H9 (cell line): Measurements from ENCODE around the gene ZNF365. TPM values are rescaled to one million over a fixed set of nuclear protein-coding genes. Genes with fewer than 3 reads are reported as not detected.

ENCODE experiments used
- DNase-seq: peaks from one replicate; pipeline ENCODE4 v3.0.0-alpha.2; 2017
- H2AFZ ChIP-seq: one replicate; pipeline ENCODE4 v1.6.1; 2013; ENCODE audit warnings: mild to moderate bottlenecking, low read length, control low read depth, moderate library complexity
- H2AK5ac ChIP-seq: 2 replicates; pipeline ENCODE4 v1.6.1; 2013; ENCODE audit warnings: low read length, control low read depth, mixed read lengths; ENCODE audit not compliant: insufficient read length
- H2BK120ac ChIP-seq: one replicate; pipeline ENCODE4 v1.6.1; 2013; ENCODE audit warnings: low read depth, mild to moderate bottlenecking, low read length, control low read depth, inconsistent platforms; ENCODE audit not compliant: poor library complexity, severe bottlenecking
- H2BK12ac ChIP-seq: 2 replicates; pipeline ENCODE4 v1.6.1; 2013; ENCODE audit warnings: low read length, control low read depth, mixed read lengths, low read depth; ENCODE audit not compliant: insufficient read length
- H2BK15ac ChIP-seq: 2 replicates; pipeline ENCODE4 v1.6.1; 2013; ENCODE audit warnings: low read depth, low read length, control low read depth
- H2BK20ac ChIP-seq: one replicate; pipeline ENCODE4 v1.6.1; 2013; ENCODE audit warnings: low read depth, mild to moderate bottlenecking, low read length, control low read depth, inconsistent platforms; ENCODE audit not compliant: poor library complexity, severe bottlenecking
- H2BK5ac ChIP-seq: 2 replicates; pipeline ENCODE4 v1.6.1; 2013; ENCODE audit warnings: low read length, control low read depth, mixed read lengths; ENCODE audit not compliant: insufficient read length
- H3K14ac ChIP-seq: 2 replicates; pipeline ENCODE4 v1.6.1; 2013; ENCODE audit warnings: low read length, control low read depth; ENCODE audit not compliant: insufficient read depth
- H3K18ac ChIP-seq: 2 replicates; pipeline ENCODE4 v1.6.1; 2013; ENCODE audit warnings: low read depth, mild to moderate bottlenecking, mixed read lengths, low read length, control low read depth; ENCODE audit not compliant: insufficient read length
- H3K23ac ChIP-seq: 2 replicates; pipeline ENCODE4 v1.6.1; 2013; ENCODE audit warnings: low read length, control low read depth, mixed read lengths, low read depth; ENCODE audit not compliant: insufficient read length
- H3K23me2 ChIP-seq: 2 replicates; pipeline ENCODE4 v1.6.1; 2013; ENCODE audit warnings: low read depth, mild to moderate bottlenecking, mixed read lengths, low read length, control low read depth; ENCODE audit not compliant: insufficient read length, poor library complexity, severe bottlenecking
- H3K27ac ChIP-seq: 2 replicates; pipeline ENCODE4 v1.5.1; 2013; ENCODE audit warnings: low read length, control low read depth, mixed read lengths, low read depth; ENCODE audit not compliant: insufficient read length
- H3K27me3 ChIP-seq: 2 replicates; pipeline ENCODE4 v1.6.1; 2013; ENCODE audit warnings: low read length, control low read depth, inconsistent platforms; ENCODE audit not compliant: insufficient read depth
- H3K4ac ChIP-seq: 2 replicates; pipeline ENCODE4 v1.6.1; 2013; ENCODE audit warnings: low read depth, mild to moderate bottlenecking, control low read depth, inconsistent platforms, low read length, moderate library complexity
- H3K4me1 ChIP-seq: 2 replicates; pipeline ENCODE4 v1.6.1; 2013; ENCODE audit warnings: low read length, control low read depth, inconsistent platforms; ENCODE audit not compliant: insufficient read depth
- H3K4me2 ChIP-seq: 2 replicates; pipeline ENCODE4 v1.6.1; 2013; ENCODE audit warnings: low read length, control low read depth, mixed read lengths; ENCODE audit not compliant: insufficient read length, insufficient read depth
- H3K56ac ChIP-seq: 2 replicates; pipeline ENCODE4 v1.6.1; 2013; ENCODE audit warnings: low read depth, mild to moderate bottlenecking, mixed read lengths, low read length, control low read depth; ENCODE audit not compliant: insufficient read length
- H3K79me1 ChIP-seq: 2 replicates; pipeline ENCODE4 v1.6.1; 2013; ENCODE audit warnings: low read depth, mild to moderate bottlenecking, moderate library complexity, low read length, control low read depth, inconsistent platforms; ENCODE audit not compliant: insufficient read depth, poor library complexity, severe bottlenecking
- H3K79me2 ChIP-seq: 2 replicates; pipeline ENCODE4 v1.6.1; 2013; ENCODE audit warnings: low read length, control low read depth, inconsistent platforms; ENCODE audit not compliant: insufficient read depth
- H3K9ac ChIP-seq: 2 replicates; pipeline ENCODE4 v1.6.1; 2013; ENCODE audit warnings: low read length, control low read depth, mixed read lengths; ENCODE audit not compliant: insufficient read length; ENCODE audit errors: extremely low read depth
- H3K9me3 ChIP-seq: one replicate; pipeline ENCODE4 v1.6.1; 2013; ENCODE audit warnings: low read depth, low read length, inconsistent platforms; ENCODE audit not compliant: control insufficient read depth
- H3T11ph ChIP-seq: one replicate; pipeline ENCODE4 v1.6.1; 2013; ENCODE audit warnings: mild to moderate bottlenecking, low read length, control low read depth, inconsistent platforms
- H4K20me1 ChIP-seq: one replicate; pipeline ENCODE4 v1.6.1; 2013; ENCODE audit not compliant: control insufficient read depth, insufficient read length, insufficient read depth
- H4K5ac ChIP-seq: 2 replicates; pipeline ENCODE4 v1.6.1; 2013; ENCODE audit warnings: low read depth, mild to moderate bottlenecking, mixed read lengths, low read length, control low read depth; ENCODE audit not compliant: insufficient read length
- H4K8ac ChIP-seq: replicated peaks from 2 replicates; pipeline ENCODE4 v1.6.1; 2013; ENCODE audit warnings: low read length, control low read depth, mixed read lengths, low read depth; ENCODE audit not compliant: insufficient read length
- H4K91ac ChIP-seq: 2 replicates; pipeline ENCODE4 v1.6.1; 2013; ENCODE audit warnings: low read depth, mild to moderate bottlenecking, moderate library complexity, mixed read lengths, low read length, control low read depth; ENCODE audit not compliant: insufficient read length
- H3K27ac Mint-ChIP-seq, 3 experiments: 2 replicates in 2 of 3; 3 replicates in 1 of 3; pipeline ENCODE4 v1.8.0; 2020 to 2021; ENCODE audit warnings: mixed read lengths in 3 of 3, mild to moderate bottlenecking in 1 of 3, moderate library complexity in 1 of 3
- H3K27me3 Mint-ChIP-seq: 2 replicates; pipeline ENCODE4 v1.8.0; 2021; ENCODE audit warnings: low read depth, mild to moderate bottlenecking, moderate library complexity, mixed read lengths
- H3K36me3 Mint-ChIP-seq, 3 experiments: 2 replicates in 2 of 3; 3 replicates in 1 of 3; pipeline ENCODE4 v1.8.0; 2020 to 2021; ENCODE audit warnings: low read depth in 3 of 3, mixed read lengths in 3 of 3; ENCODE audit not compliant: insufficient read depth in 1 of 3
- H3K4me1 Mint-ChIP-seq, 2 experiments: 2 replicates each; pipeline ENCODE4 v1.8.0; 2020; ENCODE audit warnings: mixed read lengths in 2 of 2
- H3K4me3 Mint-ChIP-seq, 2 experiments: 2 replicates in 1 of 2; 3 replicates in 1 of 2; pipeline ENCODE4 v1.8.0; 2020 to 2021; ENCODE audit warnings: mild to moderate bottlenecking in 2 of 2, mixed read lengths in 2 of 2, moderate library complexity in 1 of 2
- H3K9me3 Mint-ChIP-seq, 2 experiments: 2 replicates in 1 of 2; 3 replicates in 1 of 2; pipeline ENCODE4 v1.8.0; 2020; ENCODE audit warnings: mild to moderate bottlenecking in 2 of 2, mixed read lengths in 2 of 2, moderate library complexity in 1 of 2
- total RNA-seq: library from RNA; stranded (reverse); gene quantifications from 2 replicates; pipeline ENCODE4 v1.2.1, GENCODE V29; 2021
- TF ChIP-seq, protein P1 (sequence below): fragments of 200-600 bp; sonication (generic); conservative IDR thresholded peaks from 3 replicates; pipeline ENCODE4 v1.8.0; 2021; ENCODE audit warnings: antibody characterized with exemption, mild to moderate bottlenecking

ZNF365 gene
- total RNA-seq, 1 experiment from 2014 or later: 0.59 TPM

DNA sequence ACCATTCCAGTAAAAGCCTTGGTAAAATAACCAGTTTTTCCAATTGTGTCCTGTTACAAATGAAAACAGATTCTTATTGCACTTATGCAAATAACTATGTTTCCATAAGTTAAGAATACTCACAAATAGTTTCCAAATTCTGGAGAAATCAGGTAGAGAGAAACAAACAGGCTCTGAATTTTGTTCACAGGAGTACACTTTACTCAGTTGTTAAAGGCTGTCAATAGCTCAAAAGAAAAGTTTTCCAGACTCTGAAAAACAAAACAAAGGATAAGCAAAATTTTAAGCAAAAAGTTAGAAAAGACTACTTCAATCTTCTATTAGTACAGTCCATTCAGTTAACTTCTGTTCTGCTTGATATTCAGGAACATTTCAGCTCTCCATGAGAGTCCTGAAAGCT is 32.8 kb upstream of the ZNF365 start:
- H3K23ac ChIP-seq: no peak overlapping the region
- H3K18ac ChIP-seq: no peak overlapping the region
- no peaks in the 10 kb centered on the region for H3K23me2 ChIP-seq
- no peak overlapping the region for H4K91ac ChIP-seq
- no peak overlapping the region for H2BK20ac ChIP-seq
- peaks cover 5% of the 10 kb centered on the region for H3K9me3 ChIP-seq
- no peak overlapping the region for H2BK120ac ChIP-seq
- no peak overlapping the region for H2AK5ac ChIP-seq
- no peaks in the 10 kb centered on the region; the same call in 1 of the 2 replicates for H3K27me3 Mint-ChIP-seq
- DNase-seq: no peak
- no peak overlapping the region for H3K4me3 Mint-ChIP-seq
- peaks cover 9 to 42% (median 24%) of the 10 kb centered on the region in 3 experiments for H3K36me3 Mint-ChIP-seq
- TF ChIP-seq, protein P1, sequence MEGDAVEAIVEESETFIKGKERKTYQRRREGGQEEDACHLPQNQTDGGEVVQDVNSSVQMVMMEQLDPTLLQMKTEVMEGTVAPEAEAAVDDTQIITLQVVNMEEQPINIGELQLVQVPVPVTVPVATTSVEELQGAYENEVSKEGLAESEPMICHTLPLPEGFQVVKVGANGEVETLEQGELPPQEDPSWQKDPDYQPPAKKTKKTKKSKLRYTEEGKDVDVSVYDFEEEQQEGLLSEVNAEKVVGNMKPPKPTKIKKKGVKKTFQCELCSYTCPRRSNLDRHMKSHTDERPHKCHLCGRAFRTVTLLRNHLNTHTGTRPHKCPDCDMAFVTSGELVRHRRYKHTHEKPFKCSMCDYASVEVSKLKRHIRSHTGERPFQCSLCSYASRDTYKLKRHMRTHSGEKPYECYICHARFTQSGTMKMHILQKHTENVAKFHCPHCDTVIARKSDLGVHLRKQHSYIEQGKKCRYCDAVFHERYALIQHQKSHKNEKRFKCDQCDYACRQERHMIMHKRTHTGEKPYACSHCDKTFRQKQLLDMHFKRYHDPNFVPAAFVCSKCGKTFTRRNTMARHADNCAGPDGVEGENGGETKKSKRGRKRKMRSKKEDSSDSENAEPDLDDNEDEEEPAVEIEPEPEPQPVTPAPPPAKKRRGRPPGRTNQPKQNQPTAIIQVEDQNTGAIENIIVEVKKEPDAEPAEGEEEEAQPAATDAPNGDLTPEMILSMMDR: no peak
- H3K9ac ChIP-seq: no peak overlapping the region
- H3K4me1 ChIP-seq: no peaks in the 10 kb centered on the region
- no peak overlapping the region for H3K56ac ChIP-seq
- no peak overlapping the region for H2AFZ ChIP-seq
- H3K4me1 Mint-ChIP-seq: no peaks in the 10 kb centered on the region
- no peaks in the 10 kb centered on the region for H3K79me1 ChIP-seq
- no peaks in the 10 kb centered on the region for H3K79me2 ChIP-seq
- no peak overlapping the region for H3K27ac Mint-ChIP-seq
- no peak overlapping the region for H3K4ac ChIP-seq
- no peak overlapping the region for H3K14ac ChIP-seq
- H3K27ac ChIP-seq: no peak overlapping the region
- H3K4me2 ChIP-seq: no peak overlapping the region
- H4K5ac ChIP-seq: no peak overlapping the region
- H2BK15ac ChIP-seq: no peak overlapping the region
- H4K8ac ChIP-seq: no peak overlapping the region
- H2BK12ac ChIP-seq: no peak overlapping the region
- no peak overlapping the region for H3T11ph ChIP-seq
- H3K27me3 ChIP-seq: no peaks in the 10 kb centered on the region
- peaks cover 61 to 63% of the 10 kb centered on the region in 2 experiments for H3K9me3 Mint-ChIP-seq
- no peaks in the 10 kb centered on the region for H4K20me1 ChIP-seq
- H2BK5ac ChIP-seq: no peak overlapping the region
